Stimulated activated CD8-positive, alpha-beta memory T cell treated with anti-CD3 and anti-CD28 coated beads, Interleukin-12 subunit alpha, Interleukin-12 subunit beta, amount 100 ng/mL, for 24 hours (primary cell): Measurements from ENCODE around the gene CORO1C.

Experiments
- DNase-seq: peaks from one replicate; pipeline ENCODE4 v3.0.0-alpha.2; 2020; ENCODE audit errors: extremely low read depth

Gene CORO1C

DNA sequence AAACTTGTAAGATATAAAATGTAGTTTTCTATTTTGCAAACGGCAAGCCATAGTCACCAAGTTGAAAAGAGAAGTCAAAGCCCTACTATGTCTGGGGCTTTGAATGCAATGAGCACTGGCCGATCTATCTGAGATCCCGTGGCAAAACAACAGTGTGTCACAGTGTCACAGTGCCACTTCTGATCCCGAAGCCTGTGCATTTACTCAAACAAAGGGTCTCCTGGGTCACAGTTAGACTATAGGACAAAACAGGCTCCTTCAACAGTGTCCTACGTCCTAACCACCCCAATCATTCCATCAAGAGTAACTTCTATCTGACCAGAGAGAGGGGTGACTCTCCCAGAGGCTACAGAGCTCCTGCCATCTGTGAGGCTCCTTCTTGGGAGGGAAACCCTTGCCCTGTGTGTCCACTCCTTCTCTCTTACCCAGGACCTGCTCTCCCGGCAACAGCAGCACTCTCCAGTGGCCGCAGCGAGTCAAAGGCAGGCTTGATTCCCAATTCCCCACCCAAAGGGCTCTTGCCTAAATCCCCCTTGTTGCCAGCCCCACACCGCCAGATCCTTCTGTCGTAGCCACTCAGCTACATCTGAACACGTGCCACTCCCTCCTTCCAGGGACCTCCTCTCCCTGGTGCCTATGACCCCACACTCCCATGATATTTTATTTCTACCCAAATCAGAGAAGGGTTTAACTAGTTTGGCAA lies 83.6 kb downstream of the CORO1C start:
- DNase-seq, result no peak

DNA sequence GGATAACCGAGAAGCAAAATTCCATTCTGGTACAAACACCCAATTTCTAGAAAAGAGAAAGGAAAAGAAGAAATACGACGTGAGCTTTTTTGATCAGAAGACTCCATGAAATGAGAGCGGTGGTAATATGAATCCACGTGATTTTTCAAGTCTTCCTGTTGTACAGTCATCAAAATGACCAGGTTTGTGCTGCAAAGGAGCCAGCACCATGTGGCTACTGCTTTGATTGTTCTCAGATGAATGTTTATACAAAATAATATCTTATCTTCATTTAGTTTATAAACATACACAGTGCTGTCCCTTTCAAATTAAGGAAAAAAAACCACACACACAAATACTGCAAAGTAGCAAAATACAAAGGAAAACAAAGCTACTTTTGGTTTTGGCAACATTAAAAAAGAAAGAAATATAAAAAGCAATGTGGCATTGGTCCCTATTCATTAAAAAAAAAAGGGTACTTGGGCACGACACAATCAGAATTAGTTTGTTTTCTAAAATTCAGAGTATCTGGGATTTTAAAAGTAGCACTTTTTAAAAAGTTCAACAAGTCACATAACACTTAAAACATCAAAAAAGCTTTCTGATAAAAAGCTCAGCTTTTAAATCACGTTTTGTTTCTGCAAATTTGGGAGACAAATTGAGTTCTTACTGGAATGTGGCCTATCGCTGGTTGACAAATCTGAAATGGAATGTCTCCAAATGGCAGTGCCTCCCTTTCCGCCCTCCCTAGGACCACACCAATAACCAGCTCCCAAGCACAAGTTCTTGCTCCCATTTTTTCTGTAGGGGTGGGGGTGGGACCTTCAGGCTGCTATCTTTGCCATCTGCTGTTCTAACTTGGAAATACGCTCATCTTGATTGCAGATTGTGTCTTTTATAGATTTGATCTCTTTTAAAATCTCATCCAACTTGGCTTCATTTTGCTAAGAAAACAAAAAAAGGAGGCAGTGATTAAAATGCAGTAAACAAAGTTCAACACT lies 84.4 kb downstream of the CORO1C start:
- DNase-seq, result no peak

DNA sequence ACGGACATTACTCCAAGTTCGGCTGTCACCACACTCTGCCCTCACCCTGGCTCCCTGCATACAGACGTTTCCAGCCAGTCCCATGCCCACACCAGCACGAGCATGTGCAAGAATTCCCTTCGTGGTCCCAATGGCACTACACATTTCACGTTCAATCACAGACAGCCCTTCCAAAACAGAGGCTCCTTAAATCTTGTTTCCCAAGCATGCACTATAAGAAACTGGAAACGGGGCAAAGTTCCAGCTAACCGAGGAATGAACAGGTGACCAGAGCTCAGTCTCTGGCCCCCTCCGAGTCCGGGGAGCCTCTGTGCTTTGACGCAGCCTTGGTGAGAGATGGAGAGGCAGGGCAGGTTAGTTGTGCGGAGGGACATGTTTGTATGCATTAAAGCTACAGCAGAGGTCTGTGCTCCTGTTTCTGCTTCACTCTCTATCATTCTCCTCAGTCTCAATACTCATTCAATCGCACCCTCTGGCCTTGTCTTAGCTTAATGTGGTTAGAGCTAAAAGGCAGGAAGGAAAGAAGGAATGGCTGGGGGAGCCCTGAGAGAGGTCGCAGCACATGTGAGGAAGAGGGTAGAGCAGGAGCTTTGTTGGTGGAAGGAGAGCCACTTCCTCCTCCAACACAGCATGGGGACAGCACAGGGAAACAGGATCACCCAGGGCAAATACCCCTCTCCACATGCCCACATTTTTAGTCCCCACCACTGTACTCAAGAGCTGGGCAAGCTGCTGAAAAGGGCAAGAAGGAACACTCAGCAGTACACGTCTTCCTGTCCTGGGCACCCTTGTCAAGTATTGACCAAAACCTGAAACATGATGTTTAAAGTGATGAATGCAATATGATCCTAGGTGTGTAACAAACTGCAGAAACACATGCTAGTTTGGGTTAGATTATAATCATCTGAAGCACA lies 85.4 kb downstream of the CORO1C start:
- DNase-seq, result no peak

DNA sequence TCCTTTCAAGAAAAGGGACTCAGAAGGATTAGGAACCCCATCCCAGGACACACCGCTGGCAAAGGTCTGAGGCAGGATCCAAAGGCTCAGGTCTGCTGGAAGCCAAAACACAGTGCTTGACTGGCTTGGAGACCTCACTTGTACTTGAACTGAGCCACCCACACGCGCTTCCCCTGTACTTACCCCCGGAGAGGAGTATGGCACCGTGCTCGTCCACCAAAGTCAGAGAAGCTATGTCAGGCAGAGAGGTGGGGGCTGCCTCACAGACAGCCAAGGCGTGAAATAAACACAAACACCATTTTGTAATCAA lies 86.6 kb downstream of the CORO1C start:
- DNase-seq, result no peak

DNA sequence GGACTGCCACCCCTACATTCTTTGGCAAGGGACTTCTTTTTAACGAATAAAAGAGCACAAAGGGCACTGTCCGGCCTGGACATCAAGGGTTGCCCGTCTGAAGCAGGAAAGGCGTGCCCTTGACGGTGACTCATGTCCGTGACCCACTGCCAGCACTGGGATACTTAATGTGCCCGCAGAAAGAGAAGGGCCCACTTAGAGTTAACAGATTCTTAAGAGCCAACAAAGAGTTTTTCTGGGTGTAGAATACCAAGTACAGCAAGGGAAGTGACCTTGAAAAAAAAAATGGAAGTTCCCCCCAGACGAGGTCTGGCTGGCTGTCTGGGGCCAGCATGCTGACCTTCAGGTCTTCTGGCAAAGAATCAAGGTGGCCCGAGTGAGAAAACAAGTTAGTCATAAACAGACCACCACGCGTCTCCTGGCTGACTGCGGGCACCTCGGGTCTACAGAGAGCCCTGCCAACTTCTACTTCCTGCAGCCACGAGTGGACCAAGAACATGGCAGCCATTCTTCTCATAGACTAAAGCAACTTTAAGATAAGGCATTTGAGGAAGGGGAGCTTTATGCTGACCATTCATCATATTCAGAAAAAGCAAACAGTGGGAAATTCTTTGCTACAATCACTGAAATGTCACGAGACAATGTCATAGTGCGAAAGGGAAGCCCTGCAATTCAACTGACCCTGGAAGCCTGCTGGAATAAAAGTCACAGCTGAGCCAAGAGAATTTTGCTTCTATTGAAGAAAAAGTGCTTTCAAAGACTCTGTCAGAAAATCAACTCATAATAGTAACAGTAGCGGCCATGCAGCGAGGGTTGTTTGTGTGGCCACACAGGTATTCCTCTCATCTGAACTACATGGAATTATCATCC lies 87.1 kb downstream of the CORO1C start:
- DNase-seq, result no peak

DNA sequence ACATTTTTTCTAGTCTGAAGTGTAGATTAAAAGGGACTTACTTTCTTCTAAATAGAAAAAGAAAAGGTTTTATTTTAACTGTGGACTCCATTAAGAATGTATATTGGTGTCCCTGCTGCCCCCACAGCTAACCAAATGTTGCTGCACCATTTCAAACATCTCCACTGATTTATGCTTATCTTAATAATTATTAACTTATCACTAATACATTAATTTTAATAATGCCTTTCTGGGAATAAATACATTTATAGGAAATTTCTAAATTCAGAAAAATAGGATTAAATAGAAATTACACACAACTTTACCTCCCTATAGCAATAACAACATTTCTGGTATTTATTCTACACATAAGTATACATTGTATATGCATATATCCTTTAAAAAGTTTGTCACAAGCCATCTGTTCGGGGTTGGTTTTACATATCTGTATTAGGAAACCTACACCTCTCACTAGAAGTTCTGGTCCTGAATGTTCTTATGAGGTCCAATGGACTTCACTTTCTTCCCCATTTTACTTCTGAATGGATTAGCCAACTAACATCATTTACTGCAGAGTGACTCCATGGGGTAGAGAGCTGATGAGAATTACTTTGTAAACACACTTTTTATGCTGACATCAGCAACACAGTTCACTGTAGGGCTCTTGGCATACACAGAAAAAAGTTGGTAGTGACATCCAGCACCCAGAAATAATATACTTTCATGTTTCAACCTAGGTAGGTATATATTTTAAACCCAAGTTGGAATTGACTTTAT lies 88.2 kb downstream of the CORO1C start:
- DNase-seq, result no peak

DNA sequence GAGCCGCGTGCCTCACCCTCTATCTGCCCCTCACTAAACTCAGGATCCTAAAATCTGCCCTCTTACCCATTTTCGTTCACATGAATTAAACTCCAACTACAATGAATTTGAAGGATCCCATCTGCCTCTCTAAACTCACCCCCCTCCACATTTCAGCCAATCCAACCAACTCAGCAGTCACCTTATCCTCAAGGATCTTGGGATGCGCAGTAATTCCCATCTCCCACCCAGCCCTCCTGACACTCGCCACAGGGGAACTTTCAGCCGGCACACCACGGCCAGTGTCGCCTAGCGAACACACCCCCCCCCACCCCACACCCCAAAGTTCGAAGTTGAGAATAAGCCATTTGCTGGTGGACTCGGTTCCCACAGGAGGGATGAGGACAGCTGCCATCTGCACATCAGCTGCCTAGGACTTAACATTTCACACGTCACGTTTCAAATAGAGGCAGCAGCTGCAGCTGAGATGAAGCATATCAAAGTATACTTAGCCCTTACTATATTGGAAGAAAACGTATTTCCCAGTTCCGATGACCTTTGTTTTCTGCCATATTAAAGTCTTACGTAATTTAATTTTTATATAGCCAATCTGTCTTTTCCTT lies 88.9 kb downstream of the CORO1C start:
- DNase-seq, result no peak

DNA sequence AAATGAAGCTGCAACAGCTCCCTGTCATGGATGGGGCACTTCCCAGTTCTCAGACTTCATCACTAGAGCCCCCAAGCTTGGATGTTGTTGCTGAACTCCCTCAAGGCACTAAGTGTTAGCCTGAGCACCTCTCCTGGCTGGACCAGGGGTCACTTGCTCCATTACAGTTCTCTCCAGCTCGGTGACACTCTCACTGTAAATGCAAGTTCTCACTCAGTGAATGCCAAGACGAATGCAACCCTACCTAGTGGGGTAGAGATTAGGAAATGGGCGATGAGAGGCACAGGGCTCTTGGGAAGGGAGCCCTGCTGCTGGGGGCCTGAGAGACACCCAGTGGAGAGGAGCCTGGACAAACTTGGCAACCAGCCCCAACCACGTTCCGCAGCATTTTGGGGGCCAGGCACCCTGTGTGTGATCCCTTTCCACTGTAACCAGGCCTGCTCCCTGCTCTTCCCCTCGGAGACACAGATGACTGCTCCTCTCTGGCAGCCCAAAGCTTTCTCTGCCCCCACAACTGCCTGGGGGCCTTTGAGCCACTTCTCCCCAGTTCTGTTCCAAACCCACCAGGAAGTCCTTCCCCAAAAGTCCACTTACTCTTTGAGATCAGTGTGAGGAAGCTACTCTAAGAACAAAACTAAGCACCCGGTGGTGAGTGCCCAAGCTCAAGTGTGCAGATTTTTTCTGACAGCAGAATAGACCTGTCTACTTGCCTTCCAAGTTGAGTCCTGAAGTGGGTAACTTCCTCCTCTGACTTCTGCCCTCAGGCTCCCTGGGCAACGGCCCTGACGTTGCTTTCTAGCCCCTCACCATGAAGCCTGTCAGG lies 89.7 kb downstream of the CORO1C start:
- DNase-seq, result no peak

DNA sequence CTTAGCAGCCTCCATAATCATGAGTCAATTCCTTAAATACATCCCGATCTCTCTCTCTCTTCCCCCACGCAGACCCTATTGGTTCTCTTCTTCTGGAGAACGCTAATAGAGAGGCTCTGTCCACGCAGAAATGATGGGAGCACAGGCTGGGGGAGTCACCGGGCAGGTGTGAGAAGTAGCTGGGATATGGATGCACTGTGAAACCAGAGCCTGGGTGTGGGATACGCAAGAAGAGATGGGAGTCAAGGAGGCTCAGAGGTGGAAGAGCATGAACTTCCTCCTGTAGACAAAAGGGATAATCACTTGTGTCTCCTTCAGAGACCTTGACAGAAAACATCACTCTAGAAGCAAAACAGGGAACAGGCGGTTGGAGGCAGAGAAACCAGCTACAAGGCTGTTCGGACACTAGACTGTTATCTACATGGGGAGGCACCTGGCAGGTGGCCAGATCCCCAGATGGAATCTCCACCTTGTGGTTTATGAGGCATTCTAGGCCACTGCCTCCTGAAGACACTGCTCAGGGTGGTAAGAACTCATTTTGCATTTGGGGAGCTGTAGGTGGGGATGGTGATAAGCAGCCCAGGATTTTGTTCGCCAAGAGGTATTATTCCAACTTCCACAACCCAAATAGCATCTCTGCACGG lies 90.4 kb downstream of the CORO1C start:
- no peak for DNase-seq

DNA sequence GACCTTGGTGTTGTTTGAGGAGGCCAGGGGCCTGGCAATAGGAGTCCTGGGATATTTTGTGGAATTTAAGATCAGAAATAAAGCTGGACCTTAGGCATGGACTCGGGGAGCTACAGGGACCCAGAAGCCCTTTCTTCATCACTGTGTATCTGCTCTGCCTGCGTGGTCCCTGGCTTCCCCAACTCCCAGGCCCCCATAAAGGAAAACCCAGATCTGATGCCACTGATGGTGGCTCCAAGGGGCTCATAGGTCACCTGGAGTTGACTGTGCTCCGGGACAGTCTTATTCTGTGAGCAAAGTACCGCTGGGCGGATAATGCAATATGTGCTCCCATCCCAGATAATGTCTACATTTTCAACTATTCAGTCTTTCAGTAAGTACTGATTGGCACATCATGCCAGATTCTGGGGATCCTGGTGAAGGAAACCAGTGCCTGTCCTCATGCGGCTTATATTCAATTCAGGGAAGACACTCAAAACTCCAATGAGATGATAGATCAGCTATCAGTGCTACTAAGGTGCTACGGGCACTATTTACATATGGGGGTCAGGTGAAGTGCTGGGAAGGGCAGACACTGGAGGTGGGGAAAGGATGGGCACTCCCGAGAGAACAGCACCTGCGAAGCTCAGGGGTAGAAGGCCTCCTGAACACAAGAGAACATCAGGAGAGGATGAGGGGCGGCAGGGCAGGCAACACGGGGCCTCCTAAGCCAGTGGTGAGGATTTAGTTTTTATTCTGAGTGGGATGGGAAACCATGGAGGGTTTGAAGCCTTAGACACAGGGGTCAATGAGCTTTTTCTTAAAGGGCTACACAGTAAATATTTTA lies 92.1 kb downstream of the CORO1C start:
- no peak for DNase-seq

DNA sequence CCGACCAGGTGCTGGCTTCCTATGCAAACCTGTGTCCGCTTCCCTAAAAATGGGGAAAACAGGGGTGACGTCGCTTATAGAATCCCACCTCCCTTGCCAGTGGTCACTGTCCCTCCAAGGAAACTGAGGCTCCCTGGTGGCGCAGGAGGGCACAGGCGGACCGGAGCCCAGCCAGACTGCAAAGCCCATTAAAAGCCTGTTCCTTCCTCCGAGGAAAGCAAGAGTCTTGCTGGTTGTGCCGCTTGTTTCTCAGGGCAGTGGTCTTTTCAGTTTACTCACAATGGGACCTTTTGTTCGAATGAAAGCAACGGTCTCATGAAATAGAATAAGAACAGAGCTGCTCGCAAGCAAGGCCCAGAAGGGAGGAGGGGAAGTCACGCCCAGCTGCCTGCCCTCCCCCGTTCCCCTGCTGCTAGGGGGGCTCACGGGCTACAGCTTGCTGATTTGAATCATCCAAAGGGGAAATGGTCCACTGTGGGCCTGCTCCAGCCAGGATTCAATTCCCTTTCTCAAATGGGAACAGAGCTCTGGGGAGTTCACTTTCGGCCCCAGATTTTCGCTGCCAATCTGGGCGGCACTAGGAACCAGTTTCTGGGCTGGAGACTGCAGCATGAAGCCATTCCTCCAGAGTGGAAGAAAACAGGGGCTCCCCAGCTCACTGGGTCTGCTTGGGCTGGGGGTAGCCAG lies 93.0 kb downstream of the CORO1C start:
- no peak for DNase-seq

DNA sequence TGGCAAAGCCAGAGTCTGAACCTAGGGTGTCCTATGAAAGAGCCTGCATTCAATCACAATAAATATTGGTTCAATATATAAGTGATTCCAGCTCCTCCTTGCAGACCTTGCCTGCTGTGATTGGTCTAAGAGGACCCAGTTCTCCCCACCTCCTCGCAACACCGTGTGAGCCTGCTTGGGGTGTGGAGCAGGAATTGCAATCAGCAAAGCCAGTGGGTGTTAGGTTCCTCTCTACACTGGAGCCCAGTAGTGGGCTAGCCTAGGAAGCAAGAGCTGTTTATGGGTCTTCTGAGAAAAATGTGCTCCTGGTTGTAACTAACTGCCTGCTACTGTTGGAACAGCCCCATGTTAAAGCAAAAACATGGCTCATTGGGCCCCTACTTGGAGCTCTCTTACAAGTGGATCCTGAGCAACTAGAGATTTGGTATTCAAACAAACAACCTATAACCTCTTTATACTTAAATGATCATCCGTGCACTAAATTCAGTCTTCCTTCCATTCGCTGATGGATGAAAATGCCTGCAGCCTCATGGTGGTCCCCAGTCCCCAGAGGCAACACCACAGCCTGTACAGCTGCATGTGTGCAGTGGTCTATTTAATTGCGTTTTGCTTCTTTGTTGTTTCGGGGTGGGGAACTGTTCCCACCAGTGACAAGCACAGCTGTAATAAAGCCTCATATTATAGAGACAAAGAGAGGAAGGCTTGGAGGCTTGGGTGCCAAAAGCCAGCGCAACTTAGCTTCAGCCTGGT lies 93.9 kb downstream of the CORO1C start:
- no peak for DNase-seq

DNA sequence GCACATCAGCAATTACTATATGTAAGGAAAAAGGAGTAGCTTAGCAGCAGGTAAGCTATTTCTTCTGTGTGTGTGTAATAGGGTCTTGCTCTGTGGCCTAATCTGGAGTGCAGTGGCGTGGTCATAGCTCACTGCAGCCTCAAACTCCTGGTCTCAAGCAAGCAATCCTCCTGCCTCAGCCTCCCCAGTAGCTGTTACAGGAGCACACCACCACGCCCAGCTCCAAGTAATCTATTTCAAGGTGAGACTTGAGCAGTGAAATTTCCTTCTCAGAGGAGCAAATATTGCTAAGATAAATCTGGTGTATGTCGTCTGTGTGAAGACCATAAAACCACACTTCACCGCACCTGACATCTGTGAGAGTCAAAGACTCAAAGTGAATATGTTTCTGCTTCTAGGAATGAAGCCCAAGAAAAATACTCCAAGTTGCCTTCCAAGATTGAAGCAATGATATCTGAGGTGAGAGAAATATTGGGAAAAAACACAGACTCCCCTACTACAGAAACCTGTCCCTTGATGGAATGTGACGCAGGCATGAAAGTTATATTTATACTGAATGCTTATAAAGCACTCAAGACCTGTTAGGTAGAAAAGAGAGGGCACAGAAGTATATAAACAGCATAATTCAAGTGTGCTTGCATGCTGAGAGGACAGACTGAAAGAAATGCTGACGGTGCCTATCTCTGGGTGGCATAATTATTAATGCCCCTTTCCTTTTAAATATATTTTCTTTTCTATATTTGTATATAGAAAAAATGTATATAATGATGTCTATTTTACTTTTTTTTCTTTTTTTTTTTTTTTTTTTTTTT lies 95.1 kb downstream of the CORO1C start:
- DNase-seq, result no peak

DNA sequence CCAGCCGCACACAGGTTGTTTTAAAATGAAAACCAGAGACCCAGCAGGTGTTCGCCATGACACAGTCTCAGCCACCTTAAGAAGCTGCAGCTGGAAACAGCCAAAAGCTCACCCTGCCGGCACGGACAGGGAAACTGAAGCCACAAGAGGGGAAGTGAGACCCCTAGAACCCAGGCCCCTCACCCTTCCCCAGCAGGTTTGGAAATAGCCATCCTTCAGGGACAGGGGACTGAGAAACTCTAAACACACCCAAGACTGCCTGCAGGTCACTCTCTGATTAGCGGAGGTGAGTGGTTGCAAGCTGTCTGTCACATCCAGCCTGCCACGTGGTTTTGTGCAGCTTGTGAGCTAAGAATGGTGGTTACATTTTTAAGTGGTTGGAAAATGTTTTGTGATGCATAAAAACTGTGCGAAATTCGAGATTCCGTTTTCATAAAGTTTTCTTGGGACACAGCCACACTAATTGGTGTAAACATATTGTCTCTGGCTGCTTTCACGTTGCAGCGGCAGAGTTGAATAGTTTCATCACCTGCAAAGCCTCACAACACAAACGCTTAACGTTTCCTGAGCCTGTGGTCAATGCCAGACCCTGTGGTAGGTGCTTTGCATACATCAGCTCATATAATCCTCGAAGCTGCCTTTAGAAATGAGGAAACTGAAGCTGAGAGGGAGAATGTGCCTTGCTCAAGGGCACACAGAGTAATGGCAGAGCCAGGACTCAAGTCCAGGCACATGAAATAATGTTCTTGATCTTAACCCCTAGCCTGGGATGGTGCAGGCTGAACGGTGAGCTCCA lies 95.9 kb downstream of the CORO1C start:
- no peak for DNase-seq

DNA sequence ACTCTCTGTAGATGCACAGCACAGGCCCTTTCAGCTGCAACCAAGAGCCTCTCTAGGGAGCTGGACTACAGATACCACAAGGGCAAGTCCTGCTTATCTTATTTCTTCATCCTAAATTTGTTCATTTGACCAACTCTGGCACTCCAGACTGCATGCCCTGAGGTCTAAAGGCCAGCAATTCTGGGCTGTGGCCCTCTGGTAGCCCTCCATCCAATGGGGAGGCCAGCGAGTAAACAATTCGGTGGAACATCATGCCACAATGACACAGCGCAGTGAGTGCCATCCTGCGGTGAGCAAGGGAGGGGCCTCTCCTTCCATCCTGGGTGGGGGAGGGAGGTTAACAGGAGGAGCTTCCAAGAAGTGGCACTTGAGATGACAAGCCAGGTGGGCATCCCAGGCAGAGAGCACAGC lies 97.0 kb downstream of the CORO1C start:
- no peak for DNase-seq
